GM23248 (cell line): ENCODE data around the gene PHOSPHO1.

ENCODE experiments used
- EZH2 ChIP-seq: fragments of 200-600 bp; sonication (generic); IDR thresholded peaks from 2 replicates; pipeline ENCODE4 v1.6.1; 2018; ENCODE audit warnings: antibody characterized with exemption, mild to moderate bottlenecking; ENCODE audit not compliant: insufficient read depth, poor library complexity, severe bottlenecking
- EZH2phosphoT487 ChIP-seq: fragments of 200-600 bp; sonication (generic); IDR thresholded peaks from 2 replicates; pipeline ENCODE4 v1.6.1; 2018; ENCODE audit warnings: antibody characterized with exemption, moderate library complexity, mild to moderate bottlenecking, low read depth; ENCODE audit not compliant: insufficient read depth

DNA sequence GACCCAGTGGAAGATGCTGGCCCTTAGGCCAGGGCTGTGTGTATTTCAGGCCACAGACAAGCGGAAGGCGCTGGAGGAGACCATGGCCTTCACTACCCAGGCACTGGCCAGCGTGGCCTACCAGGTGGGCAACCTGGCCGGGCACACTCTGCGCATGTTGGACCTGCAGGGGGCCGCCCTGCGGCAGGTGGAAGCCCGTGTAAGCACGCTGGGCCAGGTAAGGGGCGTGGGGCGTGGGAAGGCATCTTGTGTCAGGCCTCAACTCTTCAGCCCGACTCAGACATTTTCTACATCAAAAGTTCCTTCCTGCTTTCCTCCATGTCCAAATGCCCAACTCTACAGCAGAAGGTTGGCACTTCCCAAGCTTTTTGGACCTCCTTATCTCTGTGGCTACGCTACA, 14.1 kb downstream of the PHOSPHO1 start:
- TF ChIP-seq EZH2 (no peak), EZH2phosphoT487 (no peak)
